ENCODE results near the gene MPV17L2. TPM values are rescaled to one million over a fixed set of nuclear protein-coding genes. Genes with fewer than 3 reads are reported as not detected.
A peak's percentile ranks its signal among the peaks of the same experiment; 100 is the strongest.

The MPV17L2 gene
- total RNA-seq, 1 experiment from 2014 or later, result 43.3 TPM

DNA sequence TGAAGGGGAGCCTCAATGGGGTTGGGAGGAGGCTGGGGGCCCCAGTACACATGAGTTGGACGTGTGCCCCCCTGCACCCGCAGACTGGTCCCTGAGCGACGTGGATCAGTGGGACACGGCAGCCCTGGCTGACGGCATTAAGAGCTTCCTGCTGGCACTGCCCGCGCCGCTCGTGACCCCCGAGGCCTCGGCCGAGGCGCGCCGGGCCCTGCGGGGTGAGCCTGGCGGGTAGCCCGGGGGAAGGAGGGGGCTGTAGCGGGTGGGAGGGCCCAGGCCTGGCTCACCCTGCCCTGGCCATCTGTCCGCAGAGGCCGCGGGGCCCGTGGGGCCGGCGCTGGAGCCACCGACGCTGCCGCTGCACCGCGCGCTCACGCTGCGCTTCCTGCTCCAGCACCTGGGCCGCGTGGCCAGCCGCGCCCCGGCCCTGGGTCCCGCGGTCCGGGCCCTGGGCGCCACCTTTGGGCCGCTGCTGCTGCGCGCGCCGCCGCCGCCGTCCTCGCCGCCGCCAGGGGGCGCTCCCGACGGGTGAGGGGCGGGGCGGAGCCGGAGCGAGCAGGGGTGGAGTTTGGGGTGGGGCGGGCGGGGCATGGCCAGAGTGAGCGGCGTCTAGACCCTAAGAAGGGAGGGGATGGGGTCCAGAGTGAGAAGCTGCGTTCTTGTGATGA is 31.9 kb upstream of the MPV17L2 start:
- DNase-seq (ENCODE audit: low read depth), result peak; percentile 81

GRCh38 chr19:18161636-18162002 is 31.4 kb upstream of the MPV17L2 start:
- no peak for DNase-seq (ENCODE audit: low read depth)

DNA sequence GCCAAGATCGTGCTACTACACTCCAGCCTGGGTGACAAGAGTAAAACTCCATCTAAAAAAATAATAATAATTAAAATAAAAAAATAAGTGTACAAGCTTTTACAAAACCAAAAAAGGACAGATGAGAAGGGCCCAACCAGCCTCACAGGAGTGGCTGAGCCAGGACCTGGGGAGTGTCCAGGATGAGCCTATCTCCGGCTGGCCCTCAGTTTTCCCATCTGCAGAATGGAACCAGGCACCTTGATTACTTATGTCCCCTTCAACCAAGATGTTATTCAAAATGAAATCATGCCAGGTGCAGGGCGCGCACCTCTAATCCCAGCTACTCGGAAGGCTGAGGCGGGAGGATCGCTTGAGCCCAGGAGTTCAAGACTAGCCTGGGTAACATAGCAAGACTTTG is 28.9 kb upstream of the MPV17L2 start:
- no peak for DNase-seq (ENCODE audit: low read depth)

- DNase-seq (ENCODE audit: low read depth), result no peak
These were observed 27.0 kb upstream of the MPV17L2 start for GRCh38 chr19:18165794-18166544.

DNA sequence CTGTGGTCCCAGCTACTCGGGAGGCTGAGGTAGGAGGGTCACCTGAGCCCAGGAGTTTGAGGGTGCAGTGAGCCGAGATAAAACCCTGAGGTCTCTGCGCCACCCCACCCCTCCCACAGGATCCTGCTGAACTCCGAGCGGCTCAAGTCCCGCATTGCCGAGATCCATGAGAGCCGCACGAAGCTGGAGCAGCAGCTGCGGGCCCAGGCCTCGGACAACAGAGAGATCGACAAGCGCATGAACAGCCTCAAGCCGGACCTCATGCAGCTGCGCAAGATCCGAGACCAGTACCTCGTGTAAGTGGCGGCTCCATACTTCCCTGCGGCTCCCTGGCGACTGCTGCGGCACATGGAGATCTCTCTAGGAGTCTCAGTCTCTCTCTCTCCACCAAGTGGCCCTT is 26.0 kb upstream of the MPV17L2 start:
- no peak for DNase-seq (ENCODE audit: low read depth)

DNA sequence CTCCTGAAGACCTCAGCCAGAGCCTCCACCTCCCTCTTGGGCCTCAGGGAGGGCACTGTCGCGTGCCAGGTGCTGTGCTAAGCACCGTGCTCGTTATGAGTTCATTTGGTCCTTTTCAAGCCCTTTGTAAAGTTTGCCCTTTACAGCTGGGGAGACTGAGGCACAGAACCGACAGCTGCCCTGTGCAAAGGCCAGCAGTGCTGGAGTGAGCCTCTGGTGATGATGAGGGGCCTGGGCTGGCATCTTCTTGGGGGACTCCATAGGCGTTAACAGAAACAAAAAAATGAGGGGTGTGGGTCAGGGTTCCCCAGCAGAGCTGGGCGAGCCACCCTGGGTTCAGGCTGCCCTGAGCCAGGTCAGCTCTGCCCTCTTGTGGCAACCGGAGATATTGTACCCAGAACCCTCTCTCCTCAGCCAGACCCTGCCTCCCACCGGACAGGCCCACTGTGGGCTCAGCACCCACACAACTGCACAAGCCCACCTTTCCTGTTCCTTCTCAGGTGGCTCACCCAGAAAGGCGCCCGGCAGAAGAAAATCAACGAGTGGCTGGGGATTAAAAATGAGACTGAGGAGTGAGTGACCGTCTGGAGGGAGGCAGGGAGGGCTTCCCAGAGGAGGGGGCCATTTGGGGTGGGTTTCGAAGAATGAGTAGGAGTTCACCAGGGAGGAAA is 24.9 kb upstream of the MPV17L2 start:
- DNase-seq (ENCODE audit: low read depth), result peak; percentile 45

- no peak for DNase-seq (ENCODE audit: low read depth)
These were observed 24.2 kb upstream of the MPV17L2 start for GRCh38 chr19:18168673-18169381.

- DNase-seq (ENCODE audit: low read depth), result no peak
These were observed 22.2 kb upstream of the MPV17L2 start for GRCh38 chr19:18170714-18171255.

- DNase-seq (ENCODE audit: low read depth), result no peak
These were observed 21.3 kb upstream of the MPV17L2 start for GRCh38 chr19:18171605-18172327.

GRCh38 chr19:18172331-18173053 is 20.5 kb upstream of the MPV17L2 start:
- no peak for DNase-seq (ENCODE audit: low read depth)

- DNase-seq (ENCODE audit: low read depth), result peak; percentile 40
These were observed 19.9 kb upstream of the MPV17L2 start for GRCh38 chr19:18173054-18173571.

GRCh38 chr19:18173572-18174288 is 19.3 kb upstream of the MPV17L2 start, which contains the start of gene IFI30:
Gene IFI30 (plus strand): TSS chr19:18173813. CDS start chr19:18173842, 29 bp downstream.
- DNase-seq (ENCODE audit: low read depth), result peak; percentile 63

GRCh38 chr19:18174983-18175382 is 18.0 kb upstream of the MPV17L2 start:
- no peak for DNase-seq (ENCODE audit: low read depth)

DNA sequence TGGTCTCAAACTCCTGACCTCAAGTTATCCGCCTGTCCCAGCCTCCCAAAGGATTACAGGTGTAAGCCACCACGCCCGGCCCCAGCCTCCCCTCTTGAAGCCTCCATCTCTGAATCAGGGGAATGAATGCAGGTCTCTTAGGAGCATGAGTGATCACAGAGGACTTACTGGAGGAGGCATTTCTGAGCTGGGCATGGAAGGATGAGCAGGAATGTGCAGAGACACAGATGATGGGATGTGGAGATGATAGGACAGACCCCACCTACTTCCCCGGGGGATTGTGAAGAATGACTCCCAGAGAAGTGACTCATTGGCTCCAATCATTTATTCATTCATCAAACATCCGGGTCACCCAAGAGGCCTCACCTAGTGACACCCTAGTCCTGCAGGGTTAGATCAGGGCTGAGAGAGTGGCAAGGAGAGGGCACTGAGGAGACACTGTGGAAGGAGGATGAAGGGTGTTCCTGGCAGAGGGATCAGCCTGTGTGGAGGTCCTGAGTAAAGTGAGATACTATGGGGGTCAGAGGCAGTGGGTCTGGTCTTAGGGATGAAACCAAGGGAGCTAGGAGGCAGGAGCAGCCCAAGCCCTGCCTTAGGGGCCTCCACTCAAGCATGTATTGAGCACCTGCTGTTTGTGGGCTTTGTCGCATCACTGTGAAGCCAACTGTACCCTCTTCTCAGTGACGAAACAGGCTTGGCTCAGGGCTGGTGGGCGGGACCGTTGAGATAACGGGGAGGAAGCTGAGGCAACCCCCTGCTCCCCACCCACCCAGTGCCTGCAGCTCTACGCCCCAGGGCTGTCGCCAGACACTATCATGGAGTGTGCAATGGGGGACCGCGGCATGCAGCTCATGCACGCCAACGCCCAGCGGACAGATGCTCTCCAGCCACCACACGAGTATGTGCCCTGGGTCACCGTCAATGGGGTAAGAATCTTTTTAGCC is 16.4 kb upstream of the MPV17L2 start:
- no peak for DNase-seq (ENCODE audit: low read depth)

DNA sequence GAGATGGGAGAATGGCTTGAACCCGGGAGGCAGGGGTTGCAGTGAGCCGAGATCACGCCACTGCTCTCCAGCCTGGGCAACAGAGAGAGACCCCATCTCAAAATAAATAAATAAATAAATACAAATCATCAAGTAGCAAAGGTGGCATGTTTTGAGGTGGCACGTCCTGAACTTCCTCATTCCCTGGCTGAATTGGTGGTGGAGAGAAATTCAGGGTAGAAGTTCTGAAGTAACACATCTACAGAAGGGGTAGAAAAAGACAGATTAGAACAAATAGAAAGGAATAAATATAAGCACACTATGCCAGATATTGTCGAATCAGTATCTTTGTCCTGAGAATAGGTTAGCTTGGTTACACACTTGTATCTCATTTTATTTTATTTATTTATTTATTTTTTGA is 13.1 kb upstream of the MPV17L2 start:
- DNase-seq (ENCODE audit: low read depth), result no peak

DNA sequence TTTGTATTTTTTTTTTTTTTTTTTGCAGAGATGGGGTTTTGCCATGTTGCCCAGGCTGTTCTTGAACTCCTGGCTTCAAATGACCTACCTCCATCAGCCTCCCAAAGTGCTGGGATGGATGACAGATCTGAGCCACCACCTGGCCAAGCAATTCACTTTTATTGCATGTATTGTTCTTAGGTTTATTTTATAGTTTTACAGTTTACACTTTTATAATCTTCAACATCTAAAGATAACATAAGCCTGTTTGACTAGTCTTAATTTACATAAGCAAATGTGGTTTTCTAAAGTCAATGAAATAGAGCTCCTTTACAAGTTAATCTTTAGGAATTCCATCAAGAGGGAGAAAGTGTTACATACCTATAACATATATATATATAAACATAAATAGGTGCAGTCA is 9.5 kb upstream of the MPV17L2 start:
- no peak for DNase-seq (ENCODE audit: low read depth)

DNA sequence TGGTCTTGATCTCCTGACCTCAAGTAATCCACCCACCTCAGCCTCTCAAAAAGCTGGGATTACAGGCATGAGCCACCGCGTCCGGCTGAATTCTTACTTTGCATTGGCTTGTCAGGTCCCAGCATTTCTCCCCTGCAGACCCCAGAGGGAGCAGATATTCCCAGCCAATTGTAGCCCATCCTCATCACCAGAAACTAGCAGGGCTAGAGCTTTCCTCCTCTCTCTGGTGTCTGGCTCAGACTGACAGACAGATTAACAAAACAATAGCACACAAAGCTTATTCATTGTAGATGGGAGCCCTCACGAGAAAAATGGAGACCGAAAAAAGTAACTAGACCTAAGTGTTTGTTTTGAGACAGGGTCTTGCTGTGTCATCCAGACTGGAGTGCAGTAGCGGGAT is 7.5 kb upstream of the MPV17L2 start:
- DNase-seq (ENCODE audit: low read depth), result no peak

- no peak for DNase-seq (ENCODE audit: low read depth)
These were observed 2.7 kb upstream of the MPV17L2 start for GRCh38 chr19:18190278-18190677.
